Esophagus squamous epithelium (tissue), 4 donors: ENCODE measurements around the gene IL22RA2.
"Not testable (repeated sequence)": the region's sequence is repeated elsewhere in the genome, so short reads cannot be mapped to it uniquely, and the experiment has no call there.

Experiments
- POLR2A ChIP-seq, 4 donors: fragments of 450-650 bp; IDR thresholded peaks; one replicate each; pipeline ENCODE4 v1.6.1; 2017; ENCODE audit warnings: antibody characterized with exemption in 4 of 4, mild to moderate bottlenecking in 4 of 4, moderate library complexity in 3 of 4
- TF ChIP-seq, protein P1 (sequence below), 6 experiments: fragments of 450-650 bp in 4 of 6; fragments of 200-600 bp in 2 of 6; sonication (generic) in 2 of 6; IDR thresholded peaks; one replicate each; pipeline ENCODE4 v1.5.1; 2016 to 2019; ENCODE audit warnings: antibody characterized with exemption in 6 of 6, mild to moderate bottlenecking in 4 of 6, moderate library complexity in 4 of 6

DNA sequence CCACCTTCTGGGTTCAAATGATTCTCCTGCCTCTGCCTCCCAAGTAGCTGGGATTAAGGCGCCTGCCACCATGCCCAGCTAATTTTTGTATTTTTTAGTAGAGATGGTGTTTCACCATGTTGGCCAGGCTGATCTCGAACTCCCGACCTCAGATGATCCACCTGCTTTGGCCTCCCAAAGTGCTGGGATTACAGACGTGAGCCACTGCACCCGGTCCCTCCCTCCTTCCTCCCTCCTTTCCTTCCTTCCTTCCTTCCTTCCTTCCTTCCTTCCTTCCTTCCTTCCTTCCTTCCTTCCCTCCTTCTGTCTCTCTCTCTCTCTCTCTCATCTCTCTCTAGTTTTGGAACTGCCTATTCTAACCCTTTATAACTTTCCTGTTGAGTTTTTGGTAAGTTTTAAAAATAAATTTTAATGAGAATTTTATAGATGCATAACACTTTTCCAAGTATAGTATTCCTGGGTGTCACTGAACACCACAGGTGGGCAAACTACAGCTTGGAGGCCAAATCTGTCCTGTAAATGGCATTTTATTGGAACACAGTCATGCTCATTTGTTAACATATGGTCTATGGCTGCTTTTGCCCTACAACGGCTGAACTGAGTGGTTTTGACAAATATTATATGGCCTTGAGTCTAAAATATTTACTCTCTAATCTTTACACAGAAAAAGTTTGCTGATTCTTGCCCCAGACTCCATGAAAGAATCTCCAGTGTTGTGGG is 66.2 kb downstream of the IL22RA2 start:
- TF ChIP-seq, protein P1, sequence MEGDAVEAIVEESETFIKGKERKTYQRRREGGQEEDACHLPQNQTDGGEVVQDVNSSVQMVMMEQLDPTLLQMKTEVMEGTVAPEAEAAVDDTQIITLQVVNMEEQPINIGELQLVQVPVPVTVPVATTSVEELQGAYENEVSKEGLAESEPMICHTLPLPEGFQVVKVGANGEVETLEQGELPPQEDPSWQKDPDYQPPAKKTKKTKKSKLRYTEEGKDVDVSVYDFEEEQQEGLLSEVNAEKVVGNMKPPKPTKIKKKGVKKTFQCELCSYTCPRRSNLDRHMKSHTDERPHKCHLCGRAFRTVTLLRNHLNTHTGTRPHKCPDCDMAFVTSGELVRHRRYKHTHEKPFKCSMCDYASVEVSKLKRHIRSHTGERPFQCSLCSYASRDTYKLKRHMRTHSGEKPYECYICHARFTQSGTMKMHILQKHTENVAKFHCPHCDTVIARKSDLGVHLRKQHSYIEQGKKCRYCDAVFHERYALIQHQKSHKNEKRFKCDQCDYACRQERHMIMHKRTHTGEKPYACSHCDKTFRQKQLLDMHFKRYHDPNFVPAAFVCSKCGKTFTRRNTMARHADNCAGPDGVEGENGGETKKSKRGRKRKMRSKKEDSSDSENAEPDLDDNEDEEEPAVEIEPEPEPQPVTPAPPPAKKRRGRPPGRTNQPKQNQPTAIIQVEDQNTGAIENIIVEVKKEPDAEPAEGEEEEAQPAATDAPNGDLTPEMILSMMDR (IDR thresholded peaks at IDR 0.05): not testable (repeated sequence)
- not testable (repeated sequence) for TF ChIP-seq POLR2A (IDR thresholded peaks at IDR 0.05)
